ENCODE results near the gene SH3YL1.

Gene SH3YL1

GRCh38 chr2:263774-264492 is at the start of gene SH3YL1:
Gene SH3YL1, minus strand, starts transcription at chr2:264032. Its CDS starts 48 bp downstream, at chr2:263984.
- no peaks in the 10 kb centered on the region for H3K9me3 ChIP-seq (ENCODE audit: low read length)
- H3K4me3 ChIP-seq (ENCODE audit: low read depth in 1 of 2, low read length in 2 of 2) = peak within 1 kb of the TSS; percentile 71 to 97
- peaks cover 13% of the 10 kb centered on the region for H3K4me1 ChIP-seq (ENCODE audit: insufficient read depth, low read length)
- H3K9ac ChIP-seq (ENCODE audit: low read length) = peak within 1 kb of the TSS; percentile 85
- no peaks in the 10 kb centered on the region for H3K27me3 ChIP-seq (ENCODE audit: control insufficient read depth in 1 of 2, insufficient read depth in 2 of 2, low read length in 2 of 2)
- H3K27ac ChIP-seq (ENCODE audit: low read depth, low read length) = peak within 1 kb of the TSS; percentile 74
- H3K36me3 ChIP-seq (ENCODE audit: insufficient read depth, low read length) = no peaks in the 10 kb centered on the region

- Histone ChIP-seq H3K4me3 (ENCODE audit: low read depth in 1 of 2, low read length in 2 of 2) (no peak overlapping the region), H3K36me3 (ENCODE audit: insufficient read depth, low read length) (no peaks in the 10 kb centered on the region), H3K9me3 (ENCODE audit: low read length) (no peaks in the 10 kb centered on the region), H3K27me3 (ENCODE audit: control insufficient read depth in 1 of 2, insufficient read depth in 2 of 2, low read length in 2 of 2) (no peaks in the 10 kb centered on the region), H3K27ac (ENCODE audit: low read depth, low read length) (no peak overlapping the region), H3K9ac (ENCODE audit: low read length) (no peak overlapping the region), H3K4me1 (ENCODE audit: insufficient read depth, low read length) (no peaks in the 10 kb centered on the region)
Measured at GRCh38 chr2:310994-311393, 47.2 kb upstream of the SH3YL1 start.

- H3K36me3 ChIP-seq (ENCODE audit: insufficient read depth, low read length) = no peaks in the 10 kb centered on the region
- no peaks in the 10 kb centered on the region for H3K27me3 ChIP-seq (ENCODE audit: control insufficient read depth in 1 of 2, insufficient read depth in 2 of 2, low read length in 2 of 2)
- H3K9ac ChIP-seq (ENCODE audit: low read length) = no peak overlapping the region
- no peak overlapping the region for H3K4me3 ChIP-seq (ENCODE audit: low read depth in 1 of 2, low read length in 2 of 2)
- no peaks in the 10 kb centered on the region for H3K4me1 ChIP-seq (ENCODE audit: insufficient read depth, low read length)
- no peaks in the 10 kb centered on the region for H3K9me3 ChIP-seq (ENCODE audit: low read length)
- H3K27ac ChIP-seq (ENCODE audit: low read depth, low read length) = no peak overlapping the region
Measured at GRCh38 chr2:309954-310510, 46.2 kb upstream of the SH3YL1 start.

GRCh38 chr2:309148-309953 is 45.5 kb upstream of the SH3YL1 start:
- Histone ChIP-seq H3K27ac (ENCODE audit: low read depth, low read length) (no peak overlapping the region), H3K9ac (ENCODE audit: low read length) (no peak overlapping the region), H3K4me3 (ENCODE audit: low read depth in 1 of 2, low read length in 2 of 2) (no peak overlapping the region), H3K36me3 (ENCODE audit: insufficient read depth, low read length) (no peaks in the 10 kb centered on the region), H3K9me3 (ENCODE audit: low read length) (no peaks in the 10 kb centered on the region), H3K4me1 (ENCODE audit: insufficient read depth, low read length) (no peaks in the 10 kb centered on the region), H3K27me3 (ENCODE audit: control insufficient read depth in 1 of 2, insufficient read depth in 2 of 2, low read length in 2 of 2) (no peaks in the 10 kb centered on the region)

- Histone ChIP-seq H3K36me3 (ENCODE audit: insufficient read depth, low read length) (no peaks in the 10 kb centered on the region), H3K27ac (ENCODE audit: low read depth, low read length) (no peak overlapping the region), H3K4me3 (ENCODE audit: low read depth in 1 of 2, low read length in 2 of 2) (no peak overlapping the region), H3K4me1 (ENCODE audit: insufficient read depth, low read length) (no peaks in the 10 kb centered on the region), H3K9ac (ENCODE audit: low read length) (no peak overlapping the region), H3K9me3 (ENCODE audit: low read length) (no peaks in the 10 kb centered on the region), H3K27me3 (ENCODE audit: control insufficient read depth in 1 of 2, insufficient read depth in 2 of 2, low read length in 2 of 2) (no peaks in the 10 kb centered on the region)
Measured at GRCh38 chr2:305366-305765, 41.5 kb upstream of the SH3YL1 start.

- Histone ChIP-seq H3K9ac (ENCODE audit: low read length) (no peak overlapping the region), H3K9me3 (ENCODE audit: low read length) (no peaks in the 10 kb centered on the region), H3K4me3 (ENCODE audit: low read depth in 1 of 2, low read length in 2 of 2) (no peak overlapping the region), H3K4me1 (ENCODE audit: insufficient read depth, low read length) (no peaks in the 10 kb centered on the region), H3K36me3 (ENCODE audit: insufficient read depth, low read length) (no peaks in the 10 kb centered on the region), H3K27me3 (ENCODE audit: control insufficient read depth in 1 of 2, insufficient read depth in 2 of 2, low read length in 2 of 2) (no peaks in the 10 kb centered on the region), H3K27ac (ENCODE audit: low read depth, low read length) (no peak overlapping the region)
Measured at GRCh38 chr2:296354-296753, 32.5 kb upstream of the SH3YL1 start.

GRCh38 chr2:295090-295489 is 31.3 kb upstream of the SH3YL1 start:
- H3K4me3 ChIP-seq (ENCODE audit: low read depth in 1 of 2, low read length in 2 of 2) = no peak overlapping the region
- H3K4me1 ChIP-seq (ENCODE audit: insufficient read depth, low read length) = no peaks in the 10 kb centered on the region
- no peak overlapping the region for H3K9ac ChIP-seq (ENCODE audit: low read length)
- no peaks in the 10 kb centered on the region for H3K9me3 ChIP-seq (ENCODE audit: low read length)
- H3K27me3 ChIP-seq (ENCODE audit: control insufficient read depth in 1 of 2, insufficient read depth in 2 of 2, low read length in 2 of 2) = peaks cover 0 to 4% of the 10 kb centered on the region in 2 donors
- H3K27ac ChIP-seq (ENCODE audit: low read depth, low read length) = no peak overlapping the region
- no peaks in the 10 kb centered on the region for H3K36me3 ChIP-seq (ENCODE audit: insufficient read depth, low read length)

- no peaks in the 10 kb centered on the region for H3K9me3 ChIP-seq (ENCODE audit: low read length)
- H3K27me3 ChIP-seq (ENCODE audit: control insufficient read depth in 1 of 2, insufficient read depth in 2 of 2, low read length in 2 of 2) = peaks cover 6 to 22% of the 10 kb centered on the region in 2 donors
- no peaks in the 10 kb centered on the region for H3K4me1 ChIP-seq (ENCODE audit: insufficient read depth, low read length)
- H3K9ac ChIP-seq (ENCODE audit: low read length) = no peak overlapping the region
- H3K4me3 ChIP-seq (ENCODE audit: low read depth in 1 of 2, low read length in 2 of 2) = peak overlapping the region; percentile 56 to 63
- no peaks in the 10 kb centered on the region for H3K36me3 ChIP-seq (ENCODE audit: insufficient read depth, low read length)
- no peak overlapping the region for H3K27ac ChIP-seq (ENCODE audit: low read depth, low read length)
Measured at GRCh38 chr2:290090-290722, 26.4 kb upstream of the SH3YL1 start.

- no peak overlapping the region for H3K27ac ChIP-seq (ENCODE audit: low read depth, low read length)
- no peaks in the 10 kb centered on the region for H3K9me3 ChIP-seq (ENCODE audit: low read length)
- H3K9ac ChIP-seq (ENCODE audit: low read length) = no peak overlapping the region
- peak overlapping the region; percentile 56 to 63 for H3K4me3 ChIP-seq (ENCODE audit: low read depth in 1 of 2, low read length in 2 of 2)
- no peaks in the 10 kb centered on the region for H3K36me3 ChIP-seq (ENCODE audit: insufficient read depth, low read length)
- H3K4me1 ChIP-seq (ENCODE audit: insufficient read depth, low read length) = no peaks in the 10 kb centered on the region
- peaks cover 6 to 22% of the 10 kb centered on the region in 2 donors for H3K27me3 ChIP-seq (ENCODE audit: control insufficient read depth in 1 of 2, insufficient read depth in 2 of 2, low read length in 2 of 2)
Measured at GRCh38 chr2:289362-290089, 25.7 kb upstream of the SH3YL1 start.

- Histone ChIP-seq H3K27ac (ENCODE audit: low read depth, low read length) (no peak overlapping the region), H3K36me3 (ENCODE audit: insufficient read depth, low read length) (no peaks in the 10 kb centered on the region), H3K4me1 (ENCODE audit: insufficient read depth, low read length) (no peaks in the 10 kb centered on the region), H3K9ac (ENCODE audit: low read length) (no peak overlapping the region), H3K9me3 (ENCODE audit: low read length) (no peaks in the 10 kb centered on the region), H3K27me3 (ENCODE audit: control insufficient read depth in 1 of 2, insufficient read depth in 2 of 2, low read length in 2 of 2) (peaks cover 6 to 22% of the 10 kb centered on the region in 2 donors), H3K4me3 (ENCODE audit: low read depth in 1 of 2, low read length in 2 of 2) (peak overlapping the region; percentile 56 to 63)
Measured at GRCh38 chr2:288758-289361, 25.0 kb upstream of the SH3YL1 start.

All from muscle layer of colon (tissue), 2 donors.